CD4-positive, alpha-beta T cell treated with Interferon gamma for 1 hour (primary cell): Measurements from ENCODE around the gene SPTLC2.

ENCODE experiments used
- DNase-seq: peaks from one replicate; pipeline ENCODE4 v3.0.0-alpha.2; 2020

SPTLC2 gene

DNA sequence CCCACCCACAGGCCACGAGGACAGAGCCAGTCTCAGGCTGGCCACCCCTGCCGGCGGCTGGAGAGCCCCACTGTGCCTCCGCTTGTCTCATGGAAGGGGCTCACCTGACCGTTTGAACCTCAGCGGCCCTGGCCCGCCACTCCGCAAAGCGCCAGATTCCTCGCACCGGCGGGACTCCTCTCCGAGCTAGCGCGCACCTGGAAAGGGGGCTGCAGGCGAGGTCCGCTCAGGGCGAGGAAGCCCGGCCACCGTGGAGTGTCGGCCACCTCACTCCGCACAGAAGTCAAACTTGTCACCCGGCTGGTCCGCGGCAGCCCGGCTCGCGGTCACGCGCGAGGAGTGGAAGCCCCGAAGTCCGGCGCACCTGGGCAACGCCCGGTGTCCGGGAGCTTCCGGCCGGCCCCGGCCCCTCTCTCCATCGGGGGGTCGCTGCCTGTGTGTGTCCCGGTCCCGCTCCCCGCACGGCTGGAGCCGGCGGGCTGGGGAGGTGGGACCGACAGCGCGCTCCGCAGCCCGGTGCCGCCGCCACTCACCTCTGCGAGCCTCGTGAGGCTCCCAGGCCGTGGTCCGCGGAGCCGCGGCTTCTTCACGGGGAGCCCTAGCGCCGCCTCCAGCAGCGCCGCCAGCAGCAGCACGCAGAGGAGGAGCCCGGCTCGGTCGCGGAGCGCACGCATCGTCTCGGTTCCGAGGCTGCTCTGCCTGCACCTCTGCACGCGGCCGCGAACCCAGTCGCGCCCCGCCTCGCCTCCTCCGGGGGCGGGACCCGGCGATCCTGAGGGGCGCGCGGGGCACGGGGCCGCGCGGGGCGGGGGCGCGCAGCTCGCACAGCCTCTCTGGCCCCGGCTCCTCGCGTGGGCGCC lies 118.1 kb downstream of the SPTLC2 start, which contains the start of gene ISM2:
TSS of gene ISM2 (minus strand) at position 697 of the 860 bp plus-strand sequence. CDS start at position 674, 23 bp downstream.
- DNase-seq = peak; percentile 12

DNA sequence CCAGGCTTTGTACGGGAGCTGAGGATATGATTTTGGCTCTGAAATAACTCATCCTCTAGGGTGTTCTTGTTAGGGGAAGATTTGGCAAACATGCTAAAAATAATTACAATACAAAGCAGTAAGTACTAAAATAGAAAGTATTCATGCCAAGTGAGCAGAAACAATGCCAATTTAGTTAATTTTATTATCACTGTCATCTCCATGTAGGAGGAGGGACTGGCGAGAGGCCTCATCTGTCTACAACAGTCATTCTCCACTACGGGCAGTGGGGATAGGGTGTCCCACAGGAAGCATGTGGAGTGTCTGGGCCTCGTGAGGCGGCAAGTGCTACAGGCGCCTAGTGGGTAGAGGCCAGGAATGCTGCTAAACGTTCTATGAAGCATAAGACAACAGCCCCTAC lies 121.1 kb downstream of the SPTLC2 start:
- DNase-seq = no peak

DNA sequence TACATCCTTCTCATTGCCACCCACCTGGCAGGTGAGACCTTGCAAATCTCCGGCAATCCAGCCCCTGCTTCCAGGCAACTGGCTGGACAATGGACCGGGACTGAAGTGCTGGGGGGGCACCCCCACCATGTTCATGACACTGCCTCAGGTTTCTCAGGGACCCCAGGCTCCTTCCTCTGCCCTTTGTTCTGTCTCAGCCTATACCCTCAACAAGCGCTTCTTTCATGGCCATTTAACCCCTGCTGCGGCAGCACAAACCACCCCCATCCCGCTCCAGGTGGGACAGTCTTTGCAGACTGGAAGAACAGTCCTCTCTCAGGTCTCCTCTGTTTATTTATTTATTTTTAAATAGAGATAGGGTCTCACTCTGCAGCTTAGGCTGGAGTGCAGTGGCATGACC lies 125.4 kb downstream of the SPTLC2 start:
- no peak for DNase-seq

DNA sequence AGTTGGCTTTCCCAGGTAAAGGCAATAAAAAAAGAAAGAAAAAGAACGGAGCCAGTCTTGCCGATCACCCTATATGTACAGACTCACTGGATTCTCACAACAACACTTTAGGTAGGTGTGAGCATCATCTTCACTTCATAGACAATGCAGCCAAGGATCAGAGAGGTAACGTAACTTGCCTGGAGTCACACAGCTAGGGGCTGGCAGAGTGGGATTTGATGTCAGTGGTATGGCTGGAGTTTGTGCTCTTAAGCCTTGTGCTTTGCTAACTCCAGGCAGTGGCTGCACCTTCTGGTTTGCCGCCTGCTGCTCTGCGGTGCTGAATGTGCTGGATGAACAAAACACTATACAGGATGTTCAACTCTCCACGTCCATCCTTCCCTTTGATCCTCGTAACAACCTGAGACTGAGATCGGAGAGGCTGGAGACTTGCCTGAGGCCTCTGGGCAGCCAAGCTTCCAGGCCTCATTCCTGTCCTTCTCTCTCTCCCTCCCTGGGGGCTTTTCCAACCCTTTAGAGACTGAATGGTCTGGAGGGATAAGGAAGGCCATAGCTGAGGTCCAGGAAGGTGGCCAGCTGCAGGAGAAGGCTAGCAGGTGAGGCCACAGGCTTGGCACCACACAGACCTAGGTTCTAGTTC lies 126.0 kb downstream of the SPTLC2 start:
- DNase-seq = no peak

DNA sequence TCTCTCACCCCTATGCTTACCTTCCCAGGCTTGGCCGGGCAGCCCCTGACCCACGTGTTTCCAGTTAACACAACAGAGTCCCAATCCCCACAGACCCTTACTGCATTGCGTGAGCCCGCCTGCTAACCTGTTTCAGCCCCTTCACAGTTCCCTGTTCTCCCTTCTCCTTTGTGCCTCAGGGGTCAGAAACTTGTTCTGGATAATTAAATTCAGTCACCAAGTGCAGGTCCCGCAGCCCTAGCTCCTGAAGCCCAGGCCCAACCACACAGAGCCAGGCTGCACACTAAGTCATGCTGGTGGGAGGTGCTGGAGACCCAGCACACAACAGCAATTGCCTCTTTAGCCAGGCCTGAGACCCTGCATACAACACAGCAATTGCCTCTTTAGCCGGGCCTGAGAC lies 127.4 kb downstream of the SPTLC2 start:
- no peak for DNase-seq

DNA sequence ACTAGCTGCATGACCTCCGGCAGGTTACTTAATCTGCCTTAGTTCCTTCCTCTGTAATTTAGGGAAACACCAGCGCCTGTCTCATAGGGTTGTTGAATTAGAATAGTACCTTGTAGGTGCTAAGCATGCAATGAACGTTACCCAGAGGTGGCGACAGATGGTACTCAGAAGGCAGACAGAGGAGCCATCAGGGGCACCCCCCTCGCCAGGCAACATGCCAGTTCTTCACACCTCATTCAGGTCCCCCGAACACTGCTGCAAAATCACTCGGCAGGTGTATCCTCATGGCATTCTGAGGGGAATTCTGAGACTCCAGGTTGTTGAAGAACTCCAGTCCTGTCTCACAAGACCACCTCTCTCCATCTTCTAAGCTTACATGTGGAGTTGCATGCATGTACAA lies 127.9 kb downstream of the SPTLC2 start:
- no peak for DNase-seq

DNA sequence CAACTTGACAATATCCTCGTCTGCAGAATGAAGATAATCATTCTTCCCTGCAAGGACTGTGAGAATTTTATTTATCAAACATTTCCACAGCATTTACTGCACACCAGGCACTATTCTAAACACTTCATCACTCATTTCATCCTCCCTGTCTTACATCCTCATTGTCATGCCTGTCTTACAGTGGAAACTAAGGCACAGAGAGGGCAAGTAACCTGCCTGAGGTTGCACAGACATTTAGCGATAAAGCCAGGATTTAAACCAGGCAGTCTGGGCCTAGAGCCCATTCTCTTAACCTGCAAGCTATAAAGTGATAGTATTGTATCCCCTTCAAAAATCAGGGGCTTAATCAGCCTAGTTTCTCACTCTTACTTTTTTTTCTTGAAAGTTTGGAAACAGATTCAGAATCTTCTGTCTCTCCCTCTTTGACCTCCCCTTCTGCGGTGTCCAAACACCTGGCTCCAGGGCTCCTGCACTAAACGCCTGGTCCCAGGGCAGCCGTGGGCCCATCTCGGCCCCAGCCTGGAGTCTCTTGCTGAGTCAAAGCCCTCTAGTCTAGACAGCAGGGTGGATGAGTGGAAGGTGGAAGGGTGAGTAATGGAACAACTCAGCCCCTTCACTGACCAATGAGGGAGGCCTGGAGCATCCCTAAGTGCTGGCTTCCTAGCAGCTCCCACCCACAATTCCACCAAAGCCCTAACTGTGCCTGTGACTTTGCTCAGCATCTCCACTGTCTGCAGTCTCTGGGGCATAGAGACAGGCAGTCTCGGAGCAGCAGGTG lies 130.3 kb downstream of the SPTLC2 start:
- no peak for DNase-seq

DNA sequence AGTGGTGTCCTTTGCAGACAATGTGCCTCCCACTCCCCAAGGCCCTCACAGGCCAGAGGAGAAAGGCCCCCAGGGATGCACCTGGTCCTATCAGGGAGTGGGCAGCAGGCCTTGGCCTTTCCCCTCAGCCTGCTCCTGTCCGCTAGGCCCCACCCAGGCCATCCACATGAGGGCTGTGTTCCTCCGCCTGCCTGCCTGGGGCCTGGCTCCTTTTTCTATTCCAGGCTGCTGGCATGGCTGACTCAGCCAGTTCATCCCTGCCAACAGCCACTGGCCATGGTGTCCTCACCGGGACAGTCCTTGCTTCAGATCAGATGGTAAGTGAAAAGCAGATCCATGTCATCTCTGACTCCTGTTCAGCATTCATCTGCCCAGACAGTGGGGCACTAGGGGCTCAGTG lies 131.2 kb downstream of the SPTLC2 start:
- no peak for DNase-seq

DNA sequence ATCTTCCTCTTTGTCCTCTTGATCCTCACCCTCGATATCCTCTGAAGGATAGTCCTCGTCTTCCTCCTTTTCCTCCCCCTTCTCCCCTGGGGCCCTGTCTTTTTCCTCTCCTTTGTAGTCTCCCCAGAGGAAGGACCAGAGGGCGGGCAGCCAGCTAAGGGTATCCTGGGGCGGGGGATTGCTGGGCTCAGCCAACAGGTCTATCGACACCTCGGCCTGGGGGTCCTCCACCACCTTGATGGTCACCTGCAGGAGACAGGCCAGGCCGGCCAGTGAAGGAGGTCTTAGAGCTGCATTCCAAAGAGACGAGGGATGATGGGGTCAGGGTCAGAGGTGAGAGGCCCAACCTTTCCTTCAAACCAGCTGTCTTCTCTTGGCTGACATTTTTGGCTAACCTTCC lies 134.0 kb downstream of the SPTLC2 start:
- no peak for DNase-seq

DNA sequence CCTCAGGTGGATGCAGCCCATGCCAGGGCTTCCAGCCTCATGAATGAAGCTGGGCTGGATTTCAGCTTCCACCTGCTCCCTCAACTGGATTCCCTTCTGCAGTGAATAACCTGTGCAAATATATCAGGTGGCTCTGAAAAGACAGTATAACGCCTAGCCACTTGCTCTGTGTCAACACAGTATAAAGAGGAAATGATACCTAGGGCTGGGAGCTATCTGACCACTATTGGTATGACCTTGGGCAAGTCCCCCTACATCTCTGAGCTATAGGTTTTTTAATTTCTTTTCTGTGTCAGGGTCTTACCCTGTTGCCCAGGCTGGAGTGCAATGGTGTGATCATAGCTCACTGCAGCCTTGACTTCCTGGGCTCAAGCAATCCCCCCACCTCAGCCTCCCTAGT lies 137.6 kb downstream of the SPTLC2 start:
- DNase-seq = no peak

DNA sequence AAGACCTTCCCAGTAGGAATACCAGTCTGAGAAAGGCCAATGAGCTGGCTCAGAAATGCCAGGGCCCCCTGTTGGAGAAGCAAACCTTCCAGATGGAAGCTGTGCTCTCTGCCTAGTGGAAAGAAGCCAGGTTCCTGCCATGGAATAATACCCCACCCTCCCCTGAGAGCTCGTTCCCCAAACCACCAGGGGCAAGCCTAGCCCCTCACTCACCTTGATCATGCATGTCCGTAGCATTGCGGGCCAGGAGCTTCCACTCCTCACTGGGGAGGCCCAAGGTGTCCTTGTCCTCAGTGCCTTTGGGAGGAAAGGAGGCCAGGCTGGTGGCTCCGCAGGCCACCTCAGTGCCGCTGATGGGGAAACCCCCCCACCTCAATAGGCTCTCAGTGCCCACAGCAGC lies 138.4 kb downstream of the SPTLC2 start:
- no peak for DNase-seq

DNA sequence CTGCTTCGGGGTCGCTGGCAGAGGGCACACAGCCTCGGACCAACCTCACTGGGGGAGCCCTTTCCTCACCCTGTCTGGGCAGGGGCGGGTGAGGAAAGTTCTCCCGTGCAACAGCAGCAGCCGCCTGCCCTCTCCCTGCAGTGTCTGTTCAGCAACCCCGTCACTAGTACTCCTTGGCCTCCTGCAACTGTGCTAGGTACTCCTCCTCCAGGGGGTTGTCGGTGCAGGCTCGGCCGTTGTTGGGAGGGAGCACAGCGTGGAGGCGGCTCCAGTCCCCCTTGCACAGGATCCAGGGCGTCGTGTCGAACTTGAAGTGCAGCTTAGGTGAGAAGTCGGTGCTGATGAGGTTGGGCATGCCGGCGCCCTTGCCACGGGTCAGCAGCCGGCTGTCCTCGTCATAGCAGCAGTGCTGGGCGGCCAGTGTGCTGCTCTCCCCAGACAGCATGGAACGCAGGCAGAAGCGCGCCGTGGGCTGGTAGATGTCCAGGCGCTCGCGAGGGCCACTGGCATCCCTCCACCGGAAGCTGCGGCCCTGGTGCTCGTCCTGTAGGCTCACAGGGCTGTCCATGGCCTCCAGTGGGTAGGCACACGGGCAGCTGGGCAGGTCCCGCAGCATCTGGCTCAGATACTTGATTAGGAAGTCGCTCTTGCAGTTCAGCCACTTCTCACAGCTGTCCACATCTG lies 140.9 kb downstream of the SPTLC2 start:
- no peak for DNase-seq

DNA sequence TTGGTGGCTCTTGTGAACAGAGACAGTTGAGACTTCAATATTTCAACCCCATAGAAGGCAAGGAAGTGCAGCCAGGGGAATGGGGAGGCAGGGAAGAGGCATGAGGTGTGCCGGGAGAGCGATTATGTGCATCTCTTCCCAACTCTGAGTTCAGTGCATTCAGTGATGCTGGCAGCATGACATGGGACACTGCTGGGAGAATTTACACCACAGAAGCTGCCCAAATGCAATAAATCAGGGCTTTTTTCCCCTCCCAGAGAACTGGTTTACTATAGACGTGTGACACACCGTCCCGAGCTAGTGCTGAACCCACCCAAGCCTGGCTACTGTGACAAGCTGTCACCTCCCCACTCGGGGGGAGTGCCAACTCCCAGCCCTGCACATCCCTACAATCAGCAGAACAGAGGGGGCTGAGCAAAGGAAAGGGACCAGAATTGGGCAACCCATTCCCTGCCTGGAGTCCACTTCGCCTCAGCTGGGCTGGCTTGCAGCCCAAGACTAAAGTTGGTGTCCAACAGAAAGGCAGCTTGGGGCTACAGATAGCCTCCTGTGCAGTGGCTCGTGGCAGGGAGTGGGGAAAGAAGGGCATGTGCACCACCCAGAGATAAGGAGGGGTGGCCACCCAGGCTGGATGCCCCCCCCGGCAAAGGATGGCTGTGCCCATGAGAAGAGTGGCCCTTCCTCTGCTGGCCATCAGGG lies 141.8 kb downstream of the SPTLC2 start:
- DNase-seq = no peak

DNA sequence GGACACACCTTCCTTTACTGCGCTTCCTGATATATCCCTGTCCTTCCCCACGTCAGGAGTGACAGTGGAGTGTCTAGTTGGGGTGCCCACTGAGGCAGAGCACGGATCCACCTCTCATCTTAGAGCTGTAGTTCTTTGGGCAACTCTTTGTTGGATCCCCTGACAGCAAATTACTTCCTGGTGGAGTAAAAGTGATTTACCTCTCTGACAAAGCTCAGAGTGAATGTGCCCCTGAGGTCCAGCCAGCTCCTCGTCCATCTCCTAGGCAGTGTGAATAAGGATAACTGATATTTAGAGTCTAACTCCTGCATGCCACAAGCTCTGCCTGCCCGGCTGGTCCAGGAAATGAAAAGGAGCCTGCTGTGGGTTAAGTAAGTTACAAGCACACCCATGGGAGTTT lies 142.5 kb downstream of the SPTLC2 start:
- no peak for DNase-seq

DNA sequence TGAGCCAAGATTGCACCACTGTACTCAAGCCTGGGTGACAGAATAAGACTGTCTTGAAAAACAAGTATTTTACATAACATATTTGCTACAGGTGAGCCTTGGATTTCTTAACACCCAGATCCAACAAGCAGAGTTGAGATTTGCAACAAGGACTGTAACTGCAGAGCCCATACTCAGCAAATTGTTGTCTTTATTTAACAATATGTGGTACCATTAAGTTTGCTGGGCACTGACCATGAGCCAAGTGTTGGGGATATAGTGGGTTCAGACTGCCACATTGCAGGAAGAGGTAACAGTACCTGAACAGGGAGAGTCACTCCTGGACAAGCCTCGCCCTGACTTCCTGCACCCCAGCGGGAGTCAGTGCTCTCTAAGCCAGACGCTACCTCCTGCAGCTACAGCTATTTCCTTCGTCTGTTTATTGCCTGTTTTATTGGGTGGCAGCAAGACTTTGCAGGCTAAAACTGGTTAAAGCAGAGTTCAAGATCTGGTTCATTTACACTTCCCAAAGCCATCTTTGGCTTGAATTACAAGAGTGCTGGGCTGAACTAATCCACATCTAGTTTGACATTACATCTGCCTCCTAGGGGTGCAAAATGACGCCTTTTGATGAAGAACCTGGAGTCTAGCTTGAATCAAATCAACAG lies 146.1 kb downstream of the SPTLC2 start:
- DNase-seq = no peak

DNA sequence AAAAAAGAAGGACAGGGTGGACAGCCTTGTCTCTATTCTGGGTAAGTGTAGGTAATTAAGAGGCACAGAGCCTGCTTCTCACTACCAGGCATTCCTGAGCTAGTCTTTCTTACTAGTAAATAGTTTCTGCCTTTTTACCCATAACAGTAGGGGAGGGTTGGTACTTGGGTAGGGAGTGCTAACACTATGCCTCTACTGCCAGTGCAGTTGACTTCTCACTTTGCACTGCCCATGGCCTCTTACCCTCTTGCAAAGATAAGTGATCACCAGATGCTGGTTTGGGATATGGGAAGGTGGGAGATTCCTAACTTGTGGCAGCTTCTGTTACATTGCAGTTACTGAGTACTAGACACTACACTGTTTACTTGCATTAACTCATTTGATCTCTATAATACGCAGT lies 146.9 kb downstream of the SPTLC2 start:
- DNase-seq = no peak

DNA sequence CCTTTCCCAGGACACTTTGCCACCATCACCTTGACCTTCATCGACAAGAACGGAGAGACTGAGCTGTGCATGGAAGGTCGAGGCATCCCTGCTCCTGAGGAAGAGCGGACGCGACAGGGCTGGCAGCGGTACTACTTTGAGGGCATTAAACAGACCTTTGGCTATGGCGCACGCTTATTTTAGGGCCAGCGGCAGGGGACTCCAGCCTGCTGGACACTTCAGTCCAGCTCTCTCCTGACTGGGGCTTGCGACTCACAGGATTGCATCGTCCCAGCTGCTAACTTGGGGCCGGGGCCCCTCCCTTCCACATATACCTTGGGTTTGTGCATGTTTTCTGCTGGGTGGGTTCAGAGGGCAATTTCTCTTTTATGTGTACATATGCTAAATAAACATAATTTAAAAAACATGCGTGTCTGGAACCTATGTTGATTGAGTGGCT lies 147.4 kb downstream of the SPTLC2 start:
- no peak for DNase-seq

DNA sequence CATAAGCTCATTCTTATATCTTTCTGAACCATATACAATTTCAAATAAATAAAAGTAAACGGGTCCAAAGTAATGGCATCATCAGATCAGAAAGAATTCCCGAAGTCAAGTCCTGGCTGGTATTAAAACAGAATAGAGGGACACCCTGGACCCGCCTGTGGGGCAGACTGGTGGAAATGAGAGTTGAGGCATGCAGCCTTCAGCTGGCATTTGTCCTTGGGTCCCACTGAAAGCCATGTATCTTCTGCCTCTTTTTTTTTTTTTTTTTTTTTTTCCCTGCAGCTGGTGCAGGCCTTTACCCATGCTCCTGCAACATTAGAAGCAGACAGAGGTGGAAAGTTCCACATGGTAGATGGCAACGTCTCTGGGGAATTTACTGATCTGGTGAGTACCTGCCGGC lies 148.6 kb downstream of the SPTLC2 start:
- no peak for DNase-seq

DNA sequence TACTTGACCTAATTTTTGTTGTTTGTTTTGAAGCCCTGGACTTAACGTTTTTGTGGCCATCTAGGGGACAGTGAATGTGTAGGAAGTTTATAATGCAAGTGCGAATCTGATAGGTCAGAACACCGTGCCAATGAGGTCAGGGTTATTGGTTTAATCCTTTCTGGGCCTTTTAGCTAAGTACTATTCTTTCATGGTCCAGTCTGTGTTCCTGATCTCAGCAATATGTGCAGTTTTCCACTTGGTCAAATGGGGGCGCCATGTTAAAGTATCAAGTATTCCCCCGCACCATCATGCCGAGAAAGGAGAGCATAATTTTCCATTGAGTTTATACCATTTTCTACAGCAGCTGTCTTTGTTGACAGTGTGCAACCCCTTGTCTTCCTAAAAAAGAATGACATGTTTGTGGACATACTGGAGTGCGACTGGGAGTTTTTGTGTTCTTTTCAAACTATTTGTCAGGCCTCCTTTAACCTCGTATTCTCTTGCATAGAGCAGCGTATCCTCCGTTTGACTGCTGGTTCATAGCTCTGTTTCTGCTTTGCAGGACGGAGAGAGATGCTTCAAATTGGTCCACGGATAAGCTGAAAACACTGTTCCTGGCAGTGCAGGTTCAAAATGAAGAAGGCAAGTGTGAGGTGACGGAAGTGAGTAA lies 157.2 kb downstream of the SPTLC2 start:
- DNase-seq = peak; percentile 39

DNA sequence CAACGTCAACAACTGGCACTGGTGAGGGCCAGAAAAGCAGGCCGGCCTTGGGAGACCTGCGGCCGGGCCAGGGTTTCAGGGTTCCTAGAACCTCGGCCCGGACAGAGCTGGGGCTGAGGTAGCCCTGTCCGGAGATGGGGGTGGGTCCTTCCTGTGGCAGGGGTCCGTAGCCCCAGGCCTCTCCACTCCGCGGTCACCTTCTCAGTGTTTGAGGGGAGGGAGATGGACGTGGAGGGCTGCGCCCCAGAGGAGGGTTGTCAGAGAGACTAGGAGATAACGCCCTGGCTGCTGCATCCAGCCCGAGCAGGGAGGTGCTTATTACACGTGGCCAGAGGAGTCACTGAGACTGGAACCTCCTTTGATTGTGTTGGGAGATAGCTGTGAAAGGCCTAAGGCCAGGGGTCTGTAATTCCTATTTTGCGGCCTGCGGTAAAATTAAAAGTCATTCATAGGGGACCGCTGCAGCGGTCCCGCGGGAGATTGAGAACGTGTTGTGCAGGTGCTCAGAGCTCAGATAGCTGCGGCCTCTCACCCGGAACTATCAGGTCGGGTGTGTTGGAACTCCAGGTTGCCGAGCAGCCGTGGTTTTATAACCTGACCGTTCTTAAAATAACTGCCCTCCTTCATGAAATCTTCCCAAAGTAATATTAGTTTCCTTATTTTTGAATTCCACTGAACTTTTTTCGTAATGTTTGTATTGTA lies 158.0 kb downstream of the SPTLC2 start:
- peak; percentile 19 for DNase-seq
